Smooth muscle cell (in vitro differentiated cells): ENCODE measurements around the gene RARG. TPM values are rescaled to one million over a fixed set of nuclear protein-coding genes. Genes with fewer than 3 reads are reported as not detected.

Source experiments
- DNase-seq: peaks from one replicate; lab custom pipeline; 2025; ENCODE audit not compliant: unreplicated experiment; lab: John Stamatoyannopoulos, UW
- H2AFZ ChIP-seq: fragments of 200-600 bp; sonication (generic); 2 replicates; pipeline ENCODE4 v1.6.0; 2016; ENCODE audit warnings: antibody characterized with exemption, low read depth, mild to moderate bottlenecking
- H3F3A ChIP-seq: fragments of 200-600 bp; sonication (generic); 2 replicates; pipeline ENCODE4 v1.6.0; 2017; ENCODE audit warnings: antibody characterized with exemption, low read depth
- H3K27ac ChIP-seq: fragments of 200-600 bp; sonication (generic); 2 replicates; pipeline ENCODE4 v1.5.1; 2016; ENCODE audit warnings: low read depth, mild to moderate bottlenecking
- H3K27me3 ChIP-seq: fragments of 200-600 bp; sonication (generic); 2 replicates; pipeline ENCODE4 v1.6.1; 2016; ENCODE audit warnings: low read depth, mild to moderate bottlenecking
- H3K36me3 ChIP-seq: fragments of 200-600 bp; sonication (generic); 2 replicates; pipeline ENCODE4 v1.5.1; 2016; ENCODE audit warnings: low read depth
- H3K4me1 ChIP-seq: fragments of 200-600 bp; sonication (generic); 2 replicates; pipeline ENCODE4 v1.5.1; 2016; ENCODE audit warnings: low read depth
- H3K4me2 ChIP-seq: fragments of 200-600 bp; sonication (generic); 2 replicates; pipeline ENCODE4 v1.6.0; 2016; ENCODE audit warnings: mild to moderate bottlenecking
- H3K4me3 ChIP-seq: fragments of 200-600 bp; sonication (generic); 2 replicates; pipeline ENCODE4 v1.5.1; 2016; ENCODE audit warnings: mild to moderate bottlenecking
- H3K79me2 ChIP-seq: fragments of 200-600 bp; sonication (generic); 2 replicates; pipeline ENCODE4 v1.6.0; 2016; ENCODE audit warnings: low read depth, mild to moderate bottlenecking
- H3K9ac ChIP-seq: fragments of 200-600 bp; sonication (generic); 2 replicates; pipeline ENCODE4 v1.6.0; 2016; ENCODE audit warnings: low read depth
- H3K9me3 ChIP-seq: fragments of 200-600 bp; sonication (generic); replicated peaks from 2 replicates; pipeline ENCODE4 v1.5.1; 2016; ENCODE audit warnings: low read depth
- H4K20me1 ChIP-seq: fragments of 200-600 bp; sonication (generic); 2 replicates; pipeline ENCODE4 v1.6.0; 2016; ENCODE audit warnings: low read depth
- CTCF ChIP-seq: fragments of 200-600 bp; sonication (generic); IDR thresholded peaks from 2 replicates; pipeline ENCODE4 v1.5.1; 2017; ENCODE audit warnings: borderline replicate concordance, mild to moderate bottlenecking, antibody characterized with exemption; ENCODE audit not compliant: insufficient read depth, poor library complexity, severe bottlenecking
- WGBS: methylation state at CpG from one replicate; pipeline ENCODE4 v1.1.7; 2016; ENCODE audit warnings: low lambda C conversion rate; 5-methylcytosine and 5-hydroxymethylcytosine counted together
- polyA plus RNA-seq: library from polyadenylated mRNA; unstranded; fragments of >200 nt; fragmentation: Nextera tagmentation; extraction: Ambion mirVana; gene quantifications from 2 replicates; pipeline ENCODE4 v1.2.1, GENCODE V29; 2016
- total RNA-seq: library from RNA; depleted of rRNA; stranded (reverse); fragments of >200 nt; gene quantifications from 2 replicates; pipeline ENCODE4 v1.2.3, GENCODE V29; 2014

The RARG gene
- total and polyA plus RNA-seq, 2 experiments from 2014 or later: 21.8 to 32.9 TPM

- Histone ChIP-seq H3K4me2 (peak overlapping the region; percentile 88), H3K4me1 (peaks cover 28% of the 10 kb centered on the region), H3K36me3 (no peaks in the 10 kb centered on the region), H2AFZ (no peak overlapping the region), H3K4me3 (peak overlapping the region; percentile 61), H3K79me2 (peaks cover 4% of the 10 kb centered on the region), H3F3A (peaks cover 3% of the 10 kb centered on the region), H3K27ac (no peak overlapping the region), H3K9me3 (no peaks in the 10 kb centered on the region), H3K27me3 (no peaks in the 10 kb centered on the region), H4K20me1 (peaks cover 39% of the 10 kb centered on the region), H3K9ac (no peak overlapping the region)
- TF ChIP-seq CTCF: no peak
- WGBS: 37% methylated on average over 3 of the region's 3 CpGs
- no peak for DNase-seq
Observed at GRCh38 chr12:53217931-53218307, 14.1 kb downstream of the RARG start.

GRCh38 chr12:53217051-53217930 lies 14.7 kb downstream of the RARG start:
- H3K4me2 ChIP-seq: peak overlapping the region; percentile 88
- WGBS: 46% methylated on average over 19 of the region's 19 CpGs

GRCh38 chr12:53215497-53215896 lies 16.5 kb downstream of the RARG start:
- Histone ChIP-seq H2AFZ (no peak overlapping the region), H4K20me1 (peaks cover 39% of the 10 kb centered on the region), H3K27me3 (no peaks in the 10 kb centered on the region), H3K4me1 (peaks cover 16% of the 10 kb centered on the region), H3K4me2 (no peak overlapping the region), H3K27ac (no peak overlapping the region), H3F3A (peaks cover 2% of the 10 kb centered on the region), H3K36me3 (no peaks in the 10 kb centered on the region), H3K79me2 (peaks cover 4% of the 10 kb centered on the region), H3K4me3 (no peak overlapping the region), H3K9me3 (no peaks in the 10 kb centered on the region), H3K9ac (no peak overlapping the region)
- no peak for TF ChIP-seq CTCF
- no peak for DNase-seq
- 91% methylated on average over 8 of the region's 8 CpGs for WGBS

More at GRCh38 chr12:53217051-53217930, 14.7 kb downstream of the RARG start:
- TF ChIP-seq CTCF: no peak
- Histone ChIP-seq H3K27ac (no peak overlapping the region), H3K79me2 (peaks cover 4% of the 10 kb centered on the region), H3K36me3 (no peaks in the 10 kb centered on the region), H3K27me3 (no peaks in the 10 kb centered on the region), H3K9me3 (no peaks in the 10 kb centered on the region), H3K9ac (no peak overlapping the region), H4K20me1 (peaks cover 39% of the 10 kb centered on the region), H3K4me3 (peak overlapping the region; percentile 61), H3K4me1 (peaks cover 21% of the 10 kb centered on the region), H2AFZ (no peak overlapping the region), H3F3A (peaks cover 3% of the 10 kb centered on the region)
- no peak for DNase-seq
